ENCODE data around the gene CRB2. TPM values are rescaled to one million over a fixed set of nuclear protein-coding genes. Genes with fewer than 3 reads are reported as not detected.
"Not testable (repeated sequence)": the region's sequence is repeated elsewhere in the genome, so short reads cannot be mapped to it uniquely, and the experiment has no call there.

CRB2 gene
- total RNA-seq, 1 donor, result not detected

- H3K9me3 ChIP-seq (ENCODE audit: low read depth, low read length), result no peaks in the 10 kb centered on the region
- no peaks in the 10 kb centered on the region for H3K27me3 ChIP-seq (ENCODE audit: insufficient read depth, low read length)
- H3K4me1 ChIP-seq (ENCODE audit: insufficient read depth, low read length), result peaks cover 50% of the 10 kb centered on the region
- no peak overlapping the region for H3K4me3 ChIP-seq (ENCODE audit: low read length)
Measured at GRCh38 chr9:123322273-123323195, 33.5 kb upstream of the CRB2 start.

GRCh38 chr9:123323196-123324013 is 32.6 kb upstream of the CRB2 start:
- H3K4me1 ChIP-seq (ENCODE audit: insufficient read depth, low read length), result peaks cover 48% of the 10 kb centered on the region
- H3K27me3 ChIP-seq (ENCODE audit: insufficient read depth, low read length), result no peaks in the 10 kb centered on the region
- H3K9me3 ChIP-seq (ENCODE audit: low read depth, low read length), result no peaks in the 10 kb centered on the region
- no peak overlapping the region for H3K4me3 ChIP-seq (ENCODE audit: low read length)

- Histone ChIP-seq H3K4me3 (ENCODE audit: low read length) (no peak overlapping the region), H3K4me1 (ENCODE audit: insufficient read depth, low read length) (peaks cover 48% of the 10 kb centered on the region), H3K9me3 (ENCODE audit: low read depth, low read length) (no peaks in the 10 kb centered on the region), H3K27me3 (ENCODE audit: insufficient read depth, low read length) (no peaks in the 10 kb centered on the region)
Measured at GRCh38 chr9:123324767-123325183, 31.2 kb upstream of the CRB2 start.

GRCh38 chr9:123326187-123326586 is 29.8 kb upstream of the CRB2 start:
- no peaks in the 10 kb centered on the region for H3K27me3 ChIP-seq (ENCODE audit: insufficient read depth, low read length)
- H3K4me3 ChIP-seq (ENCODE audit: low read length), result no peak overlapping the region
- no peaks in the 10 kb centered on the region for H3K9me3 ChIP-seq (ENCODE audit: low read depth, low read length)
- H3K4me1 ChIP-seq (ENCODE audit: insufficient read depth, low read length), result peaks cover 48% of the 10 kb centered on the region

- H3K27me3 ChIP-seq (ENCODE audit: insufficient read depth, low read length), result no peaks in the 10 kb centered on the region
- peaks cover 43% of the 10 kb centered on the region for H3K4me1 ChIP-seq (ENCODE audit: insufficient read depth, low read length)
- H3K4me3 ChIP-seq (ENCODE audit: low read length), result no peak overlapping the region
- H3K9me3 ChIP-seq (ENCODE audit: low read depth, low read length), result no peaks in the 10 kb centered on the region
Measured at GRCh38 chr9:123326662-123327093, 29.3 kb upstream of the CRB2 start.

GRCh38 chr9:123327697-123328100 is 28.3 kb upstream of the CRB2 start:
- Histone ChIP-seq H3K4me3 (ENCODE audit: low read length) (no peak overlapping the region), H3K9me3 (ENCODE audit: low read depth, low read length) (no peaks in the 10 kb centered on the region), H3K4me1 (ENCODE audit: insufficient read depth, low read length) (peaks cover 33% of the 10 kb centered on the region), H3K27me3 (ENCODE audit: insufficient read depth, low read length) (no peaks in the 10 kb centered on the region)

GRCh38 chr9:123329329-123329955 is 26.6 kb upstream of the CRB2 start:
- peaks cover 18% of the 10 kb centered on the region for H3K4me1 ChIP-seq (ENCODE audit: insufficient read depth, low read length)
- H3K27me3 ChIP-seq (ENCODE audit: insufficient read depth, low read length), result no peaks in the 10 kb centered on the region
- no peaks in the 10 kb centered on the region for H3K9me3 ChIP-seq (ENCODE audit: low read depth, low read length)
- H3K4me3 ChIP-seq (ENCODE audit: low read length), result no peak overlapping the region

GRCh38 chr9:123331346-123332060 is 24.5 kb upstream of the CRB2 start:
- Histone ChIP-seq H3K27me3 (ENCODE audit: insufficient read depth, low read length) (no peaks in the 10 kb centered on the region), H3K4me3 (ENCODE audit: low read length) (no peak overlapping the region), H3K4me1 (ENCODE audit: insufficient read depth, low read length) (peaks cover 11% of the 10 kb centered on the region), H3K9me3 (ENCODE audit: low read depth, low read length) (no peaks in the 10 kb centered on the region)

- not testable (repeated sequence) for H3K27me3 ChIP-seq (ENCODE audit: insufficient read depth, low read length); H3K4me3 ChIP-seq (ENCODE audit: low read length); H3K9me3 ChIP-seq (ENCODE audit: low read depth, low read length)
- peaks cover 15% of the 10 kb centered on the region for H3K4me1 ChIP-seq (ENCODE audit: insufficient read depth, low read length)
Measured at GRCh38 chr9:123333058-123333669, 22.8 kb upstream of the CRB2 start.

- Histone ChIP-seq H3K4me3 (ENCODE audit: low read length) (no peak overlapping the region), H3K27me3 (ENCODE audit: insufficient read depth, low read length) (no peaks in the 10 kb centered on the region), H3K4me1 (ENCODE audit: insufficient read depth, low read length) (peaks cover 30% of the 10 kb centered on the region), H3K9me3 (ENCODE audit: low read depth, low read length) (no peaks in the 10 kb centered on the region)
Measured at GRCh38 chr9:123334639-123335038, 21.4 kb upstream of the CRB2 start.

GRCh38 chr9:123335193-123335985 is 20.6 kb upstream of the CRB2 start:
- H3K4me3 ChIP-seq (ENCODE audit: low read length), result no peak overlapping the region
- H3K9me3 ChIP-seq (ENCODE audit: low read depth, low read length), result no peaks in the 10 kb centered on the region
- H3K4me1 ChIP-seq (ENCODE audit: insufficient read depth, low read length), result peaks cover 37% of the 10 kb centered on the region
- no peaks in the 10 kb centered on the region for H3K27me3 ChIP-seq (ENCODE audit: insufficient read depth, low read length)

GRCh38 chr9:123335986-123336329 is 20.0 kb upstream of the CRB2 start:
- Histone ChIP-seq H3K9me3 (ENCODE audit: low read depth, low read length) (no peaks in the 10 kb centered on the region), H3K27me3 (ENCODE audit: insufficient read depth, low read length) (no peaks in the 10 kb centered on the region), H3K4me1 (ENCODE audit: insufficient read depth, low read length) (peaks cover 43% of the 10 kb centered on the region), H3K4me3 (ENCODE audit: low read length) (no peak overlapping the region)

- Histone ChIP-seq H3K4me3 (ENCODE audit: low read length) (no peak overlapping the region), H3K9me3 (ENCODE audit: low read depth, low read length) (no peaks in the 10 kb centered on the region), H3K27me3 (ENCODE audit: insufficient read depth, low read length) (no peaks in the 10 kb centered on the region), H3K4me1 (ENCODE audit: insufficient read depth, low read length) (peaks cover 47% of the 10 kb centered on the region)
Measured at GRCh38 chr9:123336449-123336848, 19.5 kb upstream of the CRB2 start.

GRCh38 chr9:123336959-123337358 is 19.0 kb upstream of the CRB2 start:
- H3K9me3 ChIP-seq (ENCODE audit: low read depth, low read length), result no peaks in the 10 kb centered on the region
- no peaks in the 10 kb centered on the region for H3K27me3 ChIP-seq (ENCODE audit: insufficient read depth, low read length)
- peaks cover 52% of the 10 kb centered on the region for H3K4me1 ChIP-seq (ENCODE audit: insufficient read depth, low read length)
- no peak overlapping the region for H3K4me3 ChIP-seq (ENCODE audit: low read length)
